Activated T-helper 1 cell treated with anti-CD3 and anti-CD28 coated beads, Interleukin-12 subunit alpha, Interleukin-12 subunit beta, Interleukin-2, Interleukin-4 antibody, amounts not matched to agents 30 ng/mL and 10 ng/mL and 1 ng/mL, durations not matched to agents 14 hours and 24 hours and 36 hours (primary cell): ENCODE data around the gene GTPBP8. TPM values are rescaled to one million over a fixed set of nuclear protein-coding genes. Genes with fewer than 3 reads are reported as not detected.

Source experiments
- DNase-seq: peaks from one replicate; pipeline ENCODE4 v3.0.0; 2021; ENCODE audit warnings: low spot score
- H3K27ac Mint-ChIP-seq: one replicate; pipeline ENCODE4 v1.8.0; 2021; ENCODE audit warnings: mild to moderate bottlenecking, mixed read lengths
- H3K27me3 Mint-ChIP-seq: one replicate; pipeline ENCODE4 v1.8.0; 2022; ENCODE audit warnings: mild to moderate bottlenecking, moderate library complexity, mixed read lengths; ENCODE audit not compliant: insufficient read depth
- H3K36me3 Mint-ChIP-seq: one replicate; pipeline ENCODE4 v1.8.0; 2021; ENCODE audit warnings: low read depth, mixed read lengths
- H3K4me1 Mint-ChIP-seq: one replicate; pipeline ENCODE4 v1.8.0; 2021; ENCODE audit warnings: low read depth, mixed read lengths
- H3K4me3 Mint-ChIP-seq: one replicate; pipeline ENCODE4 v1.8.0; 2021; ENCODE audit warnings: mild to moderate bottlenecking, moderate library complexity, mixed read lengths
- H3K9me3 Mint-ChIP-seq: one replicate; pipeline ENCODE4 v1.8.0; 2021; ENCODE audit warnings: mixed read lengths
- intact Hi-C: fragments of 100-400 bp; cut with micrococcal nuclease; formaldehyde crosslinking; loops from one replicate; pipeline ENCODE4 v1.15.1; 2024
- total RNA-seq: library from RNA; stranded (reverse); gene quantifications from 2 replicates; pipeline ENCODE4 v1.2.3, GENCODE V29; 2022

GTPBP8 gene
- total RNA-seq, 1 donor from 2014 or later = 25.0 TPM

- peaks cover 6% of the 10 kb centered on the region for H3K36me3 Mint-ChIP-seq
- H3K4me3 Mint-ChIP-seq = peak within 1 kb of the TSS; percentile 89
- peaks cover 85% of the 10 kb centered on the region for H3K4me1 Mint-ChIP-seq
- peak within 1 kb of the TSS; percentile 87 for H3K27ac Mint-ChIP-seq
- H3K9me3 Mint-ChIP-seq = no peaks in the 10 kb centered on the region
- intact Hi-C loops = loop anchor here (1.0 to 10.0 kb wide), 6 partner anchors 137 to 1370 kb away; partner anchors contain the start of gene BTLA
- no peaks in the 10 kb centered on the region for H3K27me3 Mint-ChIP-seq
- DNase-seq = no peak
Measured at GRCh38 chr3:112974894-112975293, 15.9 kb upstream of the GTPBP8 start, which contains the start of gene CD200R1. Gene CD200R1, minus strand, starts transcription at chr3:112975103. Its CDS starts 246 bp downstream, at chr3:112974857.

- Mint-ChIP-seq H3K27me3 (no peaks in the 10 kb centered on the region), H3K4me1 (peaks cover 78% of the 10 kb centered on the region), H3K9me3 (no peaks in the 10 kb centered on the region), H3K27ac (peak overlapping the region; percentile 70), H3K36me3 (peaks cover 3% of the 10 kb centered on the region), H3K4me3 (peak overlapping the region; percentile 74)
- DNase-seq = no peak
- intact Hi-C loops = loop anchor here (10.0 kb wide), 2 partner anchors 481 to 1371 kb away; partner anchors contain the start of gene BTLA
Measured at GRCh38 chr3:112976001-112976400, 14.8 kb upstream of the GTPBP8 start.

GRCh38 chr3:112976953-112977352 lies 13.8 kb upstream of the GTPBP8 start:
- Mint-ChIP-seq H3K27ac (peak overlapping the region; percentile 42), H3K27me3 (no peaks in the 10 kb centered on the region), H3K9me3 (no peaks in the 10 kb centered on the region), H3K36me3 (no peaks in the 10 kb centered on the region), H3K4me1 (peaks cover 70% of the 10 kb centered on the region), H3K4me3 (no peak overlapping the region)
- DNase-seq = no peak
- intact Hi-C loops = loop anchor here (10.0 kb wide), 2 partner anchors 482 to 1372 kb away; partner anchors contain the start of gene BTLA

- Mint-ChIP-seq H3K27me3 (no peaks in the 10 kb centered on the region), H3K36me3 (no peaks in the 10 kb centered on the region), H3K4me1 (peaks cover 67% of the 10 kb centered on the region), H3K27ac (no peak overlapping the region), H3K4me3 (no peak overlapping the region), H3K9me3 (no peaks in the 10 kb centered on the region)
- intact Hi-C loops = loop anchor here (1.0 to 10.0 kb wide), 6 partner anchors 11 to 1375 kb away; partner anchors contain the start of genes BTLA and GTPBP8
- no peak for DNase-seq
Measured at GRCh38 chr3:112979244-112979832, 11.4 kb upstream of the GTPBP8 start.

- Mint-ChIP-seq H3K36me3 (no peaks in the 10 kb centered on the region), H3K27ac (no peak overlapping the region), H3K27me3 (no peaks in the 10 kb centered on the region), H3K4me1 (peaks cover 66% of the 10 kb centered on the region), H3K9me3 (no peaks in the 10 kb centered on the region), H3K4me3 (no peak overlapping the region)
- intact Hi-C loops = no loop called here
- DNase-seq = no peak
Measured at GRCh38 chr3:112980080-112980479, 10.7 kb upstream of the GTPBP8 start.

GRCh38 chr3:112982710-112983109 lies 8.1 kb upstream of the GTPBP8 start:
- intact Hi-C loops = no loop called here
- H3K27me3 Mint-ChIP-seq = no peaks in the 10 kb centered on the region
- no peak for DNase-seq
- no peak overlapping the region for H3K27ac Mint-ChIP-seq
- H3K36me3 Mint-ChIP-seq = no peaks in the 10 kb centered on the region
- H3K4me3 Mint-ChIP-seq = no peak overlapping the region
- H3K4me1 Mint-ChIP-seq = peaks cover 59% of the 10 kb centered on the region
- no peaks in the 10 kb centered on the region for H3K9me3 Mint-ChIP-seq

GRCh38 chr3:112984485-112984884 lies 6.3 kb upstream of the GTPBP8 start:
- no peaks in the 10 kb centered on the region for H3K27me3 Mint-ChIP-seq
- intact Hi-C loops = loop anchor here (1.0 kb wide), 1 partner anchor 11 kb away; no protein-coding TSS in a partner anchor
- H3K27ac Mint-ChIP-seq = no peak overlapping the region
- H3K4me1 Mint-ChIP-seq = peaks cover 58% of the 10 kb centered on the region
- no peaks in the 10 kb centered on the region for H3K36me3 Mint-ChIP-seq
- H3K4me3 Mint-ChIP-seq = no peak overlapping the region
- no peak for DNase-seq
- H3K9me3 Mint-ChIP-seq = no peaks in the 10 kb centered on the region

- Mint-ChIP-seq H3K27ac (peak overlapping the region; percentile 11), H3K4me1 (peaks cover 74% of the 10 kb centered on the region), H3K27me3 (no peaks in the 10 kb centered on the region), H3K4me3 (peak overlapping the region; percentile 5), H3K9me3 (no peaks in the 10 kb centered on the region), H3K36me3 (peaks cover 2% of the 10 kb centered on the region)
- no peak for DNase-seq
- intact Hi-C loops = no loop called here
Measured at GRCh38 chr3:112987710-112988334, 3.0 kb upstream of the GTPBP8 start.

GRCh38 chr3:112995800-112996199 lies 5.0 kb downstream of the GTPBP8 start:
- Mint-ChIP-seq H3K4me3 (no peak overlapping the region), H3K4me1 (peaks cover 46% of the 10 kb centered on the region), H3K27ac (no peak overlapping the region), H3K9me3 (no peaks in the 10 kb centered on the region), H3K27me3 (no peaks in the 10 kb centered on the region), H3K36me3 (peaks cover 43% of the 10 kb centered on the region)
- DNase-seq = no peak
- intact Hi-C loops = no loop called here

- peak overlapping the region; percentile 76 for H3K27ac Mint-ChIP-seq
- peak overlapping the region; percentile 25 for H3K4me3 Mint-ChIP-seq
- H3K27me3 Mint-ChIP-seq = no peaks in the 10 kb centered on the region
- no peaks in the 10 kb centered on the region for H3K9me3 Mint-ChIP-seq
- no peak for DNase-seq
- intact Hi-C loops = no loop called here
- peaks cover 60% of the 10 kb centered on the region for H3K36me3 Mint-ChIP-seq
- H3K4me1 Mint-ChIP-seq = peaks cover 51% of the 10 kb centered on the region
Measured at GRCh38 chr3:113000691-113001090, 9.9 kb downstream of the GTPBP8 start.

GRCh38 chr3:113002037-113002436 lies 11.3 kb downstream of the GTPBP8 start:
- DNase-seq = no peak
- intact Hi-C loops = no loop called here
- Mint-ChIP-seq H3K9me3 (no peaks in the 10 kb centered on the region), H3K36me3 (peaks cover 69% of the 10 kb centered on the region), H3K27ac (peak overlapping the region; percentile 85), H3K4me1 (peaks cover 64% of the 10 kb centered on the region), H3K27me3 (no peaks in the 10 kb centered on the region), H3K4me3 (no peak overlapping the region)

GRCh38 chr3:113002679-113003078 lies 11.9 kb downstream of the GTPBP8 start:
- H3K9me3 Mint-ChIP-seq = no peaks in the 10 kb centered on the region
- H3K36me3 Mint-ChIP-seq = peaks cover 73% of the 10 kb centered on the region
- H3K27ac Mint-ChIP-seq = peak overlapping the region; percentile 85
- no peaks in the 10 kb centered on the region for H3K27me3 Mint-ChIP-seq
- intact Hi-C loops = no loop called here
- H3K4me3 Mint-ChIP-seq = no peak overlapping the region
- peaks cover 71% of the 10 kb centered on the region for H3K4me1 Mint-ChIP-seq
- peak; percentile 44 for DNase-seq

- peak; percentile 24 for DNase-seq
- H3K4me3 Mint-ChIP-seq = peak overlapping the region; percentile 67
- peak overlapping the region; percentile 91 for H3K27ac Mint-ChIP-seq
- H3K9me3 Mint-ChIP-seq = no peaks in the 10 kb centered on the region
- H3K4me1 Mint-ChIP-seq = peaks cover 83% of the 10 kb centered on the region
- intact Hi-C loops = loop anchor here (1.0 kb wide), 5 partner anchors 14 to 328 kb away; a partner anchor contains a TSS
- H3K27me3 Mint-ChIP-seq = no peaks in the 10 kb centered on the region
- peaks cover 74% of the 10 kb centered on the region for H3K36me3 Mint-ChIP-seq
Measured at GRCh38 chr3:113005611-113006010, 14.8 kb downstream of the GTPBP8 start.
